A204.1 (cell line): ENCODE data around the gene REN.

Experiments used
- FAIRE-seq: peaks from 2 replicates; lab custom pipeline; 2012; peaks lifted over from hg19 to GRCh38; lab: Jason Lieb, UNC

REN gene

GRCh38 chr1:204106825-204107224 is 59.3 kb downstream of the REN start:
- FAIRE-seq: no peak

- FAIRE-seq: no peak
These were observed 61.0 kb downstream of the REN start for GRCh38 chr1:204105131-204105515.
